Gastrocnemius medialis (tissue), 4 donors: ENCODE results near the gene GRAP. TPM values are rescaled to one million over a fixed set of nuclear protein-coding genes. Genes with fewer than 3 reads are reported as not detected.

Experiments used
- ATAC-seq, 2 donors: fragments of 150-250 bp; one replicate each; pipeline ENCODE4 v1.9.1; 2016
- DNase-seq, 2 donors: peaks; one replicate each; pipeline ENCODE4 v3.0.0-alpha.2; 2019
- H3K27ac ChIP-seq, 4 donors: fragments of 200-600 bp; sonication (generic); 1 replicate in 1 of 4; 2 replicates in 3 of 4; pipeline ENCODE4 v1.5.1; 2016 to 2018; ENCODE audit warnings: mild to moderate bottlenecking in 2 of 4, moderate library complexity in 1 of 4
- H3K27me3 ChIP-seq, 3 donors: fragments of 200-600 bp; sonication (generic) in 2 of 3; 1 replicate in 1 of 3; 2 replicates in 2 of 3; pipeline versions ENCODE4 v1.5.1 to v1.6.0; 2016 to 2019; ENCODE audit warnings: mild to moderate bottlenecking in 1 of 3, moderate library complexity in 1 of 3
- H3K36me3 ChIP-seq, 2 donors: fragments of 200-600 bp; sonication (generic) in 1 of 2; one replicate each; pipeline ENCODE4 v1.5.1; 2017 to 2018
- H3K4me1 ChIP-seq, 2 donors: fragments of 200-600 bp; sonication (generic) in 1 of 2; one replicate each; pipeline ENCODE4 v1.5.1; 2016 to 2017; ENCODE audit warnings: mild to moderate bottlenecking in 2 of 2
- H3K4me3 ChIP-seq, 4 donors: fragments of 200-600 bp; sonication (generic) in 3 of 4; 1 replicate in 1 of 4; 2 replicates in 3 of 4; pipeline ENCODE4 v1.5.1; 2016 to 2019; ENCODE audit warnings: mild to moderate bottlenecking in 2 of 4
- H3K9me3 ChIP-seq, 3 donors: fragments of 200-600 bp; sonication (generic) in 2 of 3; 1 replicate in 1 of 3; 2 replicates in 2 of 3; pipeline ENCODE4 v1.5.1; 2016 to 2019
- CTCF ChIP-seq, 5 experiments: fragments of 450-650 bp in 3 of 5; fragments of 200-600 bp in 2 of 5; sonication (generic) in 2 of 5; IDR thresholded peaks in 4 of 5; conservative IDR thresholded peaks in 1 of 5; 1 replicate in 4 of 5; 2 replicates in 1 of 5; pipeline ENCODE4 v1.5.1; 2016 to 2019; ENCODE audit warnings: antibody characterized with exemption in 5 of 5, mild to moderate bottlenecking in 3 of 5, moderate library complexity in 3 of 5
- POLR2A ChIP-seq, 2 donors: fragments of 450-650 bp; IDR thresholded peaks; one replicate each; pipeline ENCODE4 v1.6.1; 2017; ENCODE audit warnings: antibody characterized with exemption in 2 of 2, mild to moderate bottlenecking in 2 of 2, moderate library complexity in 2 of 2
- in situ Hi-C, 4 donors: fragments of 200-750 bp; cut with MboI; loops; one replicate each; pipeline versions ENCODE4 v1.15.0 to v1.8.0; 2017; ENCODE audit warnings: low sequenced_read_pairs in 4 of 4
- intact Hi-C: fragments of 100-400 bp; cut with DNase I; formaldehyde crosslinking; loops from one replicate; pipeline ENCODE4 v1.15.1; 2023; ENCODE audit warnings: low total_unique reads
- total RNA-seq, 4 donors: library from RNA; depleted of rRNA; stranded (reverse); fragments of >200 nt; gene quantifications; one replicate each; pipeline versions ENCODE4 v1.1.0 to v1.2.3, GENCODE V29; 2016

Gene GRAP
- total RNA-seq, 4 donors from 2014 or later: 0.36 to 1.7 (median 0.94) TPM

- in situ Hi-C loops: no loop called here
- no peaks in the 10 kb centered on the region for H3K36me3 ChIP-seq
- intact Hi-C loops: no loop called here
- H3K9me3 ChIP-seq: no peaks in the 10 kb centered on the region
- ATAC-seq: no peak
- no peak for DNase-seq
- H3K27ac ChIP-seq: no peak overlapping the region
- TF ChIP-seq CTCF (IDR thresholded peaks at IDR 0.05 in 4 of 5, conservative IDR thresholded peaks at IDR 0.05 in 1 of 5) (no peak), POLR2A (IDR thresholded peaks at IDR 0.05) (no peak)
- H3K27me3 ChIP-seq: no peaks in the 10 kb centered on the region
- H3K4me3 ChIP-seq: no peak overlapping the region
- no peaks in the 10 kb centered on the region for H3K4me1 ChIP-seq
These were observed 69.7 kb downstream of the GRAP start for GRCh38 chr17:18977021-18977420.

- no peaks in the 10 kb centered on the region for H3K27me3 ChIP-seq
- H3K36me3 ChIP-seq: no peaks in the 10 kb centered on the region
- H3K27ac ChIP-seq: no peak overlapping the region
- intact Hi-C loops (no loop called here), in situ Hi-C loops (no loop called here)
- DNase-seq: no peak
- TF ChIP-seq POLR2A (IDR thresholded peaks at IDR 0.05): no peak
- no peak for TF ChIP-seq CTCF (IDR thresholded peaks at IDR 0.05 in 4 of 5, conservative IDR thresholded peaks at IDR 0.05 in 1 of 5)
- no peak for ATAC-seq
- no peaks in the 10 kb centered on the region for H3K4me1 ChIP-seq
- H3K4me3 ChIP-seq: no peak overlapping the region
- no peaks in the 10 kb centered on the region for H3K9me3 ChIP-seq
These were observed 70.6 kb downstream of the GRAP start for GRCh38 chr17:18976201-18976600.

- Histone ChIP-seq H3K36me3 (no peaks in the 10 kb centered on the region), H3K27me3 (no peaks in the 10 kb centered on the region), H3K27ac (no peak overlapping the region), H3K4me3 (no peak overlapping the region), H3K9me3 (no peaks in the 10 kb centered on the region), H3K4me1 (no peaks in the 10 kb centered on the region)
- in situ Hi-C loops: no loop called here
- TF ChIP-seq POLR2A (IDR thresholded peaks at IDR 0.05): no peak
- TF ChIP-seq CTCF (IDR thresholded peaks at IDR 0.05 in 4 of 5, conservative IDR thresholded peaks at IDR 0.05 in 1 of 5): no peak
- intact Hi-C loops: no loop called here
- ATAC-seq (no peak), DNase-seq (no peak)
These were observed 71.2 kb downstream of the GRAP start for GRCh38 chr17:18975597-18975996.

GRCh38 chr17:18974407-18975149 lies 72.2 kb downstream of the GRAP start:
- H3K27ac ChIP-seq: no peak overlapping the region
- H3K9me3 ChIP-seq: no peaks in the 10 kb centered on the region
- no peak for TF ChIP-seq POLR2A (IDR thresholded peaks at IDR 0.05)
- TF ChIP-seq CTCF (IDR thresholded peaks at IDR 0.05 in 4 of 5, conservative IDR thresholded peaks at IDR 0.05 in 1 of 5): no peak
- H3K27me3 ChIP-seq: no peaks in the 10 kb centered on the region
- no peaks in the 10 kb centered on the region for H3K4me1 ChIP-seq
- in situ Hi-C loops: no loop called here
- no peak for ATAC-seq
- no peak for DNase-seq
- no peaks in the 10 kb centered on the region for H3K36me3 ChIP-seq
- intact Hi-C loops: no loop called here
- no peak overlapping the region for H3K4me3 ChIP-seq

GRCh38 chr17:18971801-18972200 lies 75.0 kb downstream of the GRAP start:
- Histone ChIP-seq H3K9me3 (no peaks in the 10 kb centered on the region), H3K36me3 (no peaks in the 10 kb centered on the region), H3K27ac (no peak overlapping the region), H3K4me1 (peaks cover 8 to 13% of the 10 kb centered on the region in 2 donors), H3K4me3 (no peak overlapping the region), H3K27me3 (no peaks in the 10 kb centered on the region)
- ATAC-seq (no peak), DNase-seq (no peak)
- in situ Hi-C loops: no loop called here
- no peak for TF ChIP-seq CTCF (IDR thresholded peaks at IDR 0.05 in 4 of 5, conservative IDR thresholded peaks at IDR 0.05 in 1 of 5)
- TF ChIP-seq POLR2A (IDR thresholded peaks at IDR 0.05): no peak
- intact Hi-C loops: no loop called here
